HG03060 (cell line): ENCODE data around the gene FGF14.

Experiments used
- ATAC-seq: cut with Tn5 transposase; IDR thresholded peaks from one replicate; pipeline ENCODE4 v1.9.1; 2021; ENCODE audit warnings: low read depth, moderate number of reproducible peaks; ENCODE audit not compliant: unreplicated experiment

The FGF14 gene

GRCh38 chr13:101944521-101944920 is 457.3 kb downstream of the FGF14 start:
- ATAC-seq, result no peak

GRCh38 chr13:101942535-101943157 is 459.2 kb downstream of the FGF14 start:
- no peak for ATAC-seq

GRCh38 chr13:101942038-101942437 is 459.8 kb downstream of the FGF14 start:
- ATAC-seq, result no peak

GRCh38 chr13:101941095-101941783 is 460.6 kb downstream of the FGF14 start:
- ATAC-seq, result no peak

GRCh38 chr13:101939370-101939769 is 462.5 kb downstream of the FGF14 start:
- ATAC-seq, result no peak

- no peak for ATAC-seq
These were observed 466.0 kb downstream of the FGF14 start for GRCh38 chr13:101935828-101936227.

- ATAC-seq, result no peak
These were observed 470.7 kb downstream of the FGF14 start for GRCh38 chr13:101931186-101931585.

GRCh38 chr13:101930331-101930730 is 471.5 kb downstream of the FGF14 start:
- ATAC-seq, result no peak

GRCh38 chr13:101925731-101926130 is 476.1 kb downstream of the FGF14 start:
- no peak for ATAC-seq

GRCh38 chr13:101919541-101920181 is 482.2 kb downstream of the FGF14 start:
- ATAC-seq, result no peak

- ATAC-seq, result no peak
These were observed 483.8 kb downstream of the FGF14 start for GRCh38 chr13:101917833-101918661.

GRCh38 chr13:101917475-101917810 is 484.4 kb downstream of the FGF14 start:
- ATAC-seq, result no peak

GRCh38 chr13:101916775-101917474 is 484.9 kb downstream of the FGF14 start:
- no peak for ATAC-seq

- ATAC-seq, result no peak
These were observed 485.6 kb downstream of the FGF14 start for GRCh38 chr13:101916108-101916774.

GRCh38 chr13:101915755-101916107 is 486.1 kb downstream of the FGF14 start:
- ATAC-seq, result no peak

GRCh38 chr13:101915331-101915730 is 486.5 kb downstream of the FGF14 start:
- ATAC-seq, result no peak

GRCh38 chr13:101911752-101912151 is 490.1 kb downstream of the FGF14 start:
- ATAC-seq, result no peak

- ATAC-seq, result no peak
These were observed 498.0 kb downstream of the FGF14 start for GRCh38 chr13:101903890-101904289.

- no peak for ATAC-seq
These were observed 503.2 kb downstream of the FGF14 start for GRCh38 chr13:101898676-101899075.

GRCh38 chr13:101896541-101896940 is 505.3 kb downstream of the FGF14 start:
- no peak for ATAC-seq
